Endothelial cell of coronary artery (primary cell): ENCODE measurements around the gene TTC1. TPM values are rescaled to one million over a fixed set of nuclear protein-coding genes. Genes with fewer than 3 reads are reported as not detected.

Experiments
- total RNA-seq: library from RNA; depleted of rRNA; stranded (reverse); fragments of >200 nt; gene quantifications from 2 replicates; pipeline ENCODE4 v1.2.3, GENCODE V29; 2014

TTC1 gene, protein sequence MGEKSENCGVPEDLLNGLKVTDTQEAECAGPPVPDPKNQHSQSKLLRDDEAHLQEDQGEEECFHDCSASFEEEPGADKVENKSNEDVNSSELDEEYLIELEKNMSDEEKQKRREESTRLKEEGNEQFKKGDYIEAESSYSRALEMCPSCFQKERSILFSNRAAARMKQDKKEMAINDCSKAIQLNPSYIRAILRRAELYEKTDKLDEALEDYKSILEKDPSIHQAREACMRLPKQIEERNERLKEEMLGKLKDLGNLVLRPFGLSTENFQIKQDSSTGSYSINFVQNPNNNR
- total RNA-seq, result 39.9 and 48.9 TPM in 2 replicates

DNA sequence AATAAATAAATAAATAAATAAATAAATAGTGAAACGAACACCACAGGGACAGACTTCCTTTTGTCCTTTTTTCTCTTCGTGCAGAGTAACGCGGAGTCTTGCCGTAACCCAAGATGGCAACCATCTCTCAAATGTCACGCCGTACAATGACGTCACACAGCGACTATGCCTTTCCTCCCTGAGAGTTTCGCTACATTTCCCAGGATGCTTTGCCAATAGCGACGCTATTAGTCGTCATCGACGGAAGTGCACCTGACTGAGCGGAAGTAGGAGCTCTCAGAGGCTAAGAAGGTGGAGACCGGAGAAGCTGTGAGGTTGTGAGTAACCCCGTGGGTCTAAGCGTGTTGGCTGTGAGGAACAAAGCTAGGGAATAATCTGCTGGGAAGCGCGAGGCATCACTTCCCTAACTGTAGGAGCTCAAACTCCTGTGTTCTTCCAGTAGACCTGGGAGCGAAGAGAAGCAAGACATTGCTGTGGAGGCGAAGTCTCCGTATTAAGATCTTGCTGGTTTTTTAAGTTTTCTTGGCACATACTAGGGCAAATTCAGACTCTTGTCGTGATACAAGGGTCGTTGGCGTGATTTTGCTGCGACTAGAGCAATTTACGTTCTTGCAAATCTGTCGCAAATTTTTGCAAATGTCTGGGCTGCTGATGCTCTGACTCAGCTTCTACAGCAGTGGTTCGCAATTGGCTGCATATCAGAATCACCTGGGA lies at the start of gene TTC1:
Gene TTC1, plus strand, starts transcription at position 263 of the 714 bp plus-strand sequence. CDS start 1,390 bp downstream, outside the sequence.

Other genes with a start within 250 kb of the TTC1 start
- 0.72 and 0.94 TPM in 2 replicates for gene ADRA1B, start 92.7 kb upstream of the TTC1 start, total RNA-seq
- gene PWWP2A, start 110.3 kb downstream of the TTC1 start, total RNA-seq, result 13.9 and 21.6 TPM in 2 replicates
- gene FABP6, start 220.4 kb downstream of the TTC1 start, total RNA-seq, result not detected in 2 replicates